G401 (cell line): ENCODE measurements around the gene ZNF576. TPM values are rescaled to one million over a fixed set of nuclear protein-coding genes. Genes with fewer than 3 reads are reported as not detected.
"Not testable (repeated sequence)": the region's sequence is repeated elsewhere in the genome, so short reads cannot be mapped to it uniquely, and the experiment has no call there.

Experiments used
- DNase-seq: peaks from one replicate; pipeline ENCODE4 v3.0.0-alpha.2; 2015; ENCODE audit warnings: low spot score
- in situ Hi-C: cut with HindIII; loops from 2 replicates; pipeline ENCODE4 v1.10.0; 2016; ENCODE audit warnings: low sequenced_read_pairs, mixed read lengths
- total RNA-seq: library from RNA; depleted of rRNA; stranded (reverse); fragments of >200 nt; shearing (Covaris generic); gene quantifications from 2 replicates; pipeline ENCODE4 v1.2.3, GENCODE V29; 2014

Gene ZNF576
- total RNA-seq, 1 experiment from 2014 or later, result 6.9 TPM

GRCh38 chr19:43572171-43572588, 24.2 kb upstream of the ZNF576 start:
- no peak for DNase-seq
- in situ Hi-C loops, result no loop called here

DNA sequence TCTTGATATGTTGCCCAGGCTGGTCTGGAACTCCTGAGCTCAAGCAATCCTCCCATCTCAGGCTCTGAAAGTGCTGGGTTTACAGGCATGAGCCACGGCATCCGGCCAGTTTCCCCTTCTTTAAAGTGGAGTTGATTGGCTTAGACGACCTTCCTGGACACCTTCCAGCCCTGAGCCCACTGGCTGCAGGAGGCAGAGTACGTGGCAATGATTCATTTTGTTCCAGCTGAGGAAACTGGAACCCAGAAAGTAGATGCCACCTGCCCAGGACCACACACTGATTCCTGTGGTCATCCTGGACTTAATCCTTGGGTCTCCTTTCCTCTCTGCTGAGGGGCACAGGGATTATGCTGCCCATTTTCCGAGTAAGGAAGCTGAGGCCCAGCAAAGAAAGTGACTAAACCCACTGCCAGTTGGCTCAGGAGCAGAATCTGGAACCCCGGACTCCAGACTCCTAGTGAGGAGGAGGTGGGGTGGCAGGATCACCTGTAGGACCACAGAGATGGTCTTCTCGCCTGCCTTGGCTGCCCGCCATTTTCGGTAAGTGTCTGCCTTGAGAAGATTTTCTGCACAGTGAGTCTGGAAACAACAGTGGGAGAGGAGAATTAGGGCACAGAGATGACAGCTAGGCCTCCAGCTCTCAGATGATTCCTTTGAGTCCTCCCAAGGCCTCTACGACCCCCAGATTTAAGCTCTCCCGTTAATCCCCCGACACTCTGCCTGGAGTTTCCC, 21.8 kb upstream of the ZNF576 start:
- in situ Hi-C loops, result loop anchor here (5.0 kb wide), 1 partner anchor 37 kb away; no protein-coding TSS in a partner anchor
- DNase-seq, result no peak

GRCh38 chr19:43575156-43575950, 21.0 kb upstream of the ZNF576 start, which contains the start of the genes PINLYP and XRCC1:
PINLYP (plus strand) TSS chr19:43575801; CDS start chr19:43577192, 1,391 bp downstream.
XRCC1 (minus strand) TSS chr19:43575527; CDS start chr19:43575458, 69 bp downstream.
- in situ Hi-C loops, result loop anchor here (5.0 kb wide), 1 partner anchor 38 kb away; no protein-coding TSS in a partner anchor

GRCh38 chr19:43575955-43576878, 20.2 kb upstream of the ZNF576 start:
- no peak for DNase-seq
- in situ Hi-C loops, result loop anchor here (5.0 kb wide), 1 partner anchor 39 kb away; no protein-coding TSS in a partner anchor

More at GRCh38 chr19:43575156-43575950, 21.0 kb upstream of the ZNF576 start, which contains the start of the genes PINLYP and XRCC1:
- DNase-seq, result peak; percentile 99

- in situ Hi-C loops, result loop anchor here (5.0 kb wide), 1 partner anchor 41 kb away; no protein-coding TSS in a partner anchor
- DNase-seq, result no peak
Observed at GRCh38 chr19:43578787-43579186, 17.6 kb upstream of the ZNF576 start.

DNA sequence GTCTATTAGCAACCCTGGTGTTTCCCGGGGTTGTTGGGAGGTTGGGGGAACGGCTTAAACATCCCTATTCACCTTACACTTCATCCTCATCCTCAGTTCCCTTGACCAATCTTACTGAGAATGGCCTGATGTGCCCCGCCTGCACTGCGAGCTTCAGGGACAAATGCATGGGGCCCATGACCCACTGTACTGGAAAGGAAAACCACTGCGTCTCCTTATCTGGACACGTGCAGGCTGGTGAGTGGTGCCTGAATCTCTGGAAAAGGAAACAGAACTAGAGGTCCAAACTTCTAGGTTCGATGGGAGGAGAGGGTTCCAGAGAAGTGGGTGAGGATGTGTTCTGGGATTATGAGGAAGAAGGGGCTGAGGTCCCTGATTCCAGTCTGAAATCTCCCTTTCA, 14.9 kb upstream of the ZNF576 start:
- peak; percentile 47 for DNase-seq
- in situ Hi-C loops, result no loop called here

GRCh38 chr19:43582495-43582894, 13.9 kb upstream of the ZNF576 start:
- in situ Hi-C loops, result no loop called here
- DNase-seq, result no peak

GRCh38 chr19:43584484-43584883, 11.9 kb upstream of the ZNF576 start:
- in situ Hi-C loops, result no loop called here
- DNase-seq, result no peak

GRCh38 chr19:43586346-43586745, 10.0 kb upstream of the ZNF576 start:
- in situ Hi-C loops, result no loop called here
- no peak for DNase-seq

GRCh38 chr19:43587029-43587428, 9.4 kb upstream of the ZNF576 start:
- DNase-seq, in situ Hi-C loops: not testable (repeated sequence)

DNA sequence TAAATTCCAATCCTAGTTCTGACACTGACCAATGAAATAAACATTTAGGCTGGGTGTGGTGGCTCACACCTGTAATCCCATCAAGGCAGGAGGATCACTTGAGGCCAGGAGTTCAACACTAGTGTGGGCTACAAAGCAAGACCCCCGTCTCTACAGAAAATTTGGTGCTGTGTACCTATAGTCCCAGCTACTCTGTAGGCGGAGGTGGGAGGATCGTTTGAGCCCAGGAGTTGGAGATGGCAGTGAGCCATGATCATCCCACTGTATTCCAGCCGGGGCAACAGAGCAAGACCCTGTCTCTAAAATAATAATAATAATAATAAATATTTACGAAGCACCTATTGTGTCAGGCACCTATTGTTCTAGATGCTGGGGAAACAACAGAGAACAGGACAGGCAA, 7.1 kb upstream of the ZNF576 start:
- in situ Hi-C loops, result no loop called here

GRCh38 chr19:43589678-43590077, 6.7 kb upstream of the ZNF576 start:
- no peak for DNase-seq
- in situ Hi-C loops, result no loop called here

More for the DNA sequence above, 7.1 kb upstream of the ZNF576 start:
- no peak for DNase-seq

DNA sequence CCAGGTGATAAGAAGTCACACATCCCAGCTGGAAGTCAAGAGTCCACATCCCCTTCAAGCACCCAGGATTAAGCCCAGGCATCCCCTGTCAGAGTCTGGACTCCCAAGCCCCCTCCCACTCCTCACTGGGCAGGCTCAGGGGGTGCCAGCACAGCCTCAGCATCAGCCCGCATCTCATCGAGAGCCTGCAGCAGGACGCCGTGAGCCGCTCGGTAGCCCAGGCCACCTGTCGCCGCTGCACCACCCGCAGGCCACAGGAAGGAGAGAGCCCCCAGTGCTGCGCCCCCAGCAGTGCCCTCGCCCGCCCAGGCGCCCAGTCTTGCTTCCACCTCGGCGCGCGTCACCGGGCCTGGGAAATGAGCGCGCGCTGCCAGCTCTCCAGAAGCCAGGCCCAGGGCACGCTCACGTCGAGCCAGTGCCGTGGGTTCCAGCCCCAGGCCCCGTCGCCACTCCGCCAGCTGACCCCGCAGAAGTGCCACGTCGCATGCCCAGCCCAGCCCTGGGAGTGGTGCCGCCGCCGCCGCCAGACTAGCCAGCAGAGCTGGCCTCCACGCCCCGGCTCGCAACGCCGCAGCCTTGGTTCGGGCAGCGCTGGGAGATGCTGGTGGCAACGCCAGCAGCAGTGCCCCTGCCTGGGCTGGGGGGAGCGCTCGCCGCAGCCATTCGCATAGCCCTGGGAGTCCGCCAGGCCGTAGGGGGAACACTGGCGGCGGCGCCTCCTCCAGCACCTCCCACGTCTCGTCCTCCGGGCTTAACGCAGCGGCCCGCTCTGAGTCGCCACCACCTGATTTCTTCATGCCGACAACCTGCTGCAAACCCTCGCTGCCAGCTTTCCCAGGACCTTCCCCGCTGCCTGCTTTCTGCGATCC, 4.3 kb upstream of the ZNF576 start:
- in situ Hi-C loops, result no loop called here
- no peak for DNase-seq

DNA sequence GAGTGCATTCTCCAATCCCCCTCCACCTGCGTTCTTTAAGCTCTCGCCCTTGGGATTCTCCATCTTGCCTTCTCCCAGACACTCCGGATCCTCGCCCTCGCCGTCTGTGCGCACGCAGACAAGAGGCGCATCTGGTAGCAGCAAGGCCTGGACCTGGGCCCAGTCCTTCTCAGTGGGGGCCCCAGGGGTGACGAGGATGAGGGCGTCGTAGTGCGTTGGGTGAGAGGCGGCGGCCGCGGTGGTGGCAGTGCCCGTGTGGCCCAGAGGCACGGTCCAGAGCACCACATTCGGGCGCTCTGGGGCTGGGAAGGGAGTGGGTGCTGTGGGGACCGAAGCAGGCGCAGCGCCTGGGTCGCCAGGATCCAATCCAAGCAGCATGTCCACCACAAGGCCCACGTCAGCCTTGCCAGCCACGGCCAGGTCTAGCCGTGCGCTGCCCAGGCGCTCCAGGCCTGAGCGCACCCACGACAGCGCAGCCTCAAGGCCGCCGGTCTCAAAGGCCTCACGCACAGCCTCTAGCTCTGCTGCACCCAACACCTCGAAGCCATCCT, 3.5 kb upstream of the ZNF576 start:
- DNase-seq, result no peak

GRCh38 chr19:43594081-43594697, 2.2 kb upstream of the ZNF576 start:
- DNase-seq, result no peak
- in situ Hi-C loops, result no loop called here

More for the DNA sequence above, 3.5 kb upstream of the ZNF576 start:
- in situ Hi-C loops, result no loop called here

DNA sequence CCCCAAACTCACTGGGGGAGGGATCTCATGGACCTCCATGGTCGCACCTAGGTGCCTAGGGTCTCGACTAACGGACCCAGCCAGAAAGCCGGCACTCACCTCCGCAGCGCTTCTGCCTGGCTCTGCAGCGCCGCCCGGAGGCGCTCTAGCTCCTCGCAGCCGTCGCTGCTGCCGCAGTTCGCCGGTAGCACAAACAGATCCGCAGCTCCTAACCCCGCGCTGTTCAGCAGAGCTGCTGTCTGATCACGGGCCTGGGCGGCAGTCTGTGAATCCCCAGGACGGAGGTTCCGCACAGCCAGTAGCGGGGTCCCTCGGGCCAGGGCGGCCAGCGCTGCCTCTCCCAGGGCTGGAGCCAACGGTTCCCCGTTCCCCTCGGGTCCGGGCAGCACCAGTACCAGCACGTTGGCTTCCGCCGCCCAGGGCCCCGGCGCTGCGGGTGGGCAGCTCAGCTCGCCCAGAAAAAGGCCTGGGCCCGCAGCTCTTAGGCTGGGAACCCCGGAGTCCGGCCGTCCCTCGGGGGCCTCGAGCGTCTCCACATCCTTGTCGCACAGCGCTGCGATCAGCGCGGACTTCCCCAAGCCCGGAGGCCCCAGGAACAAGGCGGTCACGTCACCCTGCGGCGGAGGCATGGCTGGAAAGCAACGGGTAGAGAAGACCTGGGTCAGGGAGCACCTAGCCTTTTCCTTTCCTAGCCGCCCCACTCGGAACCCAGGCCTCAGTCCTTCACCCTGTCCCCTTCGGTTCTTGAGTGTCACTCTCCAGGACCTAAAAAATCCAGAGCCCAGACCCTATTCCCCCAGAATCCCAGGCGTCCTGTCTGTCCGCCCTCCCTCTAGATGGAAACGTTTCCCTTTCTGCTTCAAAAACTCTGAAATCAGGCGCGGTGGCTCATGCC, 1.4 kb upstream of the ZNF576 start:
- DNase-seq, result peak; percentile 44
- in situ Hi-C loops, result no loop called here
